HK-2 (cell line): ENCODE data around the gene DMGDH.
A peak's percentile ranks its signal among the peaks of the same experiment; 100 is the strongest.

Source experiments
- DNase-seq: peaks from one replicate; pipeline ENCODE4 v3.0.0-alpha.2; 2018; ENCODE audit not compliant: unreplicated experiment

The DMGDH gene

DNA sequence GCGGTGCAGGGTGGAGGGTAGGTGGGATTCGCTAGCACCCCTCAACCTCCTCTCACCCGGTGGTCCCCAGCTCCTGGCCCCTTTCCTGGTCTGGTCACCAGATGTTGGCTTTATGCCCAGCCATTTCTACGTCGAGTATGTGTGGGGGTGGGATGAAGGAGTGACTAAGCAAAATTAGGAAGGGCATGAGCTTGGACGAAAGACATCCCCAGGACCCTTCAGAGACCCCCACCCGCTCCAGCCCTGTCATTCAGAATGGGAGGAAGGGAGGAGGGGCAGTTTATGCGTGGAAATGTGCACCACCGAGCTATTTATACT lies 835 bp upstream of the DMGDH start:
- no peak for DNase-seq

DNA sequence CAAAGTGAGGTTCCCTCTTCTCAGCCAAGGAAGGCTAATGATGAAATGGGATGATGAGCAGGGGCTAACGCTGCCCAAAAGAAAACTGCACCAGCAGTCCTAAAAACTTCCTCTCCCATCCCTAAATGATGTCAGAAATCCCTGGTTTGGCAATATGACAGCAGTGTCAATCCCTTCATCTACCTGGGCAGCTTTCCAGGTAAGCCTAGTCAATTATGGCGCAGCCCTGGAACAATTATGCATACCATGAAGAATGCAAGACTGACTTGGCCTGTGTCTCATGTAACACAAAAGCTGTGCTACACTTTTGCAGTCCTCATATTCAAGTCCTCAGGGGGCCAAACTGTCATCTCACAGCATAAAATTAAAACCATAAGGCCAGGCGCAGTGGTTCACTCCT lies 7.0 kb downstream of the DMGDH start:
- DNase-seq = no peak

DNA sequence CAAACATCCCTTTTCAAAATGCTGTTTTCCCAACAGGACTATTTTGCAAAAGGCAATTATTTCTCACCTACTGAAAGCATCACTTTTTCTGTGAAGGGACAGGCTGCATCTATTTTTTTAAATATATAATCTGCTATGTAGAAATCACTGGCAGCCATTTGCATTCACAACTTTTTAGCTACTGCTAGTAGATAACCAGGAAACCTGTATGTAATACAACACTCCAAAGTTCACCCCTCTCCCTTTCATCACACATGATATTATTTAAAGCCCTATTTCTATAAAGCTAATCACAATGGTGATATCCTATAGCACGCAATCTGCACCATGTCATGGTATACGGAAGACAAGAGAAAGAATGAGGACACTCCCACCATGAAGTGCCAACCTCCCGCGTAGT lies 9.8 kb downstream of the DMGDH start:
- no peak for DNase-seq

DNA sequence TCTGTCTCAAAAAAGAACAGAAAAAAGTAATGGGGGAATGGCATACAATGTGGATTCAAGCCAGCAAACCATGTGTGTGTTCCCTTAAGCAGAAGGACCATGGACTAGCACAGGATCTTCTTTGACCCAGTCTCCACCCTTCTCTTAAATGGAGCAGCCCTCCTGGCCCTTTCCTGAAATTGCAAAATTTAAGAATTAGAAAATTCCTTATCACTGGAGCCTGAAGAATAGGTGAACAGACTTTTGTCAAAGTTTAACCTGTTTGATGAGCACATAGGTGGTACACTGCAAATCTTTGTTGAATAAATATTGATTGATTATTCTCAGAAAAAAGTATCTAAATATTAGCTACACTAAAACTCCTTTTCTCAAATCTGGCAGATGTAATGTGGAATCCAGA lies 12.6 kb downstream of the DMGDH start:
- DNase-seq = no peak

DNA sequence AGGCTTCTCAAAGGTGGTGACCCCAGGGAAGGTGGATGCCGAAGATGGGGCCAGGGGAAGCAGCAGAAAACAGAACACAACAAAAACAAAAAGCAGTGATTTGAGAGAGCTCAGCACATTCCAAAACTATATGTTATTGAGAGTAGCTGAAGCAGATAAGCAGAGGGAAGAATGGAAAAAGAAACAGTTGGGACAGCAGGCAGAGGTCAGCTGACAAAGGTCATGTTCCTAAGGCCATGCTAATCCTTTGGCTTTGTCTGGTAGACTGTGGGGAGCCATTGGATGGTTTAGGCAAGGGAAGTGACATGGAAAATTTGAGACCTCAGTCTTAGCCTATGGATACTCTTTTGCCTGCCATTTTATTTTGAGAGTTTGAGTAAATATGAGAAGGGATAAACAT lies 14.5 kb downstream of the DMGDH start:
- no peak for DNase-seq

DNA sequence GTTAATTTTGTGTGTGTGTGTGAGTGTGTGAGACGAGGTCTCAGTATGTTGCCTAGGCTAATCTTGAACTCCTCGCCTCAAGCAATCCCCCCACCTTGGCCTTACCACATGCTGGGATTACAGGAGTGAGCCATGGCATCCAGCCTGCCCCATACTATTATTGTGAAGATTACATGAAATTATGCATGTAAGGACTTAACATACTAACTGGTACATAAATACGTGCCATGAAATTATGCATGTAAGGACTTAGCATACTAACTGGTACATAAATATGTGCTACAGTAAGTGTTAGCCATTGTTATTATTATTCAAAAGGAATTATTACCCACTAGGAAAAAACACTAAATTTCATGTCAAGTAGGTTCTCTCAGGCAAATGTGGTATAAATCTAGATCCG lies 16.2 kb downstream of the DMGDH start:
- no peak for DNase-seq

DNA sequence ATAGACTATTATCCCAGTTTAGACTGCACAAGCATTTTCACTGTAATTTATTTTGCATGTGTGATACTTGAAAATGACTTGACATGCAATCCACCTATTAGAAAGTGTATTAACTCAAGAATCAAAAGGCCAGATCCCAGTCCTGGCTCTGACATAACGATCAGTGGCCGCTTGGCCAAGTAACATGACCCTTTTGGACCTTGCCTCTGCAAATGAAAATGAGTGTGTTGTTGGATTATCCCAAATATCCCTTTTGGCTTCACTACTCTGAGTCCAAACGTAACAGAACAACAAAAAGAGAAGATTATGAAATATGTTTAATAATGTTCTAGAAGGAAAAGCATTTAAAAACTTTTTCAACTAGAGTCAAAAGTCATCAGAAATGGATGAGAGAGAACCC lies 19.0 kb downstream of the DMGDH start:
- no peak for DNase-seq

DNA sequence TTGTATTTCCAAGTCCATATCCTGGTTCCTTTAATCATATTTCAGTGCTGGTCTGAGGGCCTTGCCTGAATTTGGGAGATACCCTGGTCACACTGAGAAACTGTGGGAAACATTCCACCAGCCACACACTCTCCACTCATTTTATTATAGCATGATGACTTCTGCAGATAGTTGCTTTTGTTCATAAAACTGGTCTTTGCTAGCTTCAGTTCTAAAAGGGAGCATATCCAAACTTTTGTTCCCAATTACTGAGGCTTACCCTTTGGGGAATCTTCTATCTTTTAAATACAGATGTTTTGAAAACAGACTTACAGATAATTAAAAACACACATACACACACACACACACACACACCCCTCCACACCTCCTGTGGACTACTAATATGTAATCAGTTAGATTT lies 21.0 kb downstream of the DMGDH start:
- no peak for DNase-seq

DNA sequence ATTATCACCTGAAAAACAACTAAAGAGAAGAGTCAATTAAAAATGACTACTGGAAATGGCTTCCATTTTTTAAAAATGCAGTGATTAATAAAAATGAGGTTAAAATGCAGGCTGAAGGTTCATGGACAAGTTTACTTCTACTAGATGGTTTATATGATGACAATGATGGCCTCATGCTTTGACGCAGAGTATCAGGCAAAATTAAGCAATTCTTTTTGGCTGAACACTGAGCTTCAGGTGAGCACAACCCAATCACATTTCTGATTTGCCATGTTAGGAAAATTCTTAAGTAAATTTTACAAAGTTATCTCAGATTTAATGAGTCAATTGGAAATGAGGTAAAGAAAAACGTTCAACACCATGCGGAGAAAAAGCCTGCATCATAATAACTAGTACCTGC lies 22.3 kb downstream of the DMGDH start:
- no peak for DNase-seq

DNA sequence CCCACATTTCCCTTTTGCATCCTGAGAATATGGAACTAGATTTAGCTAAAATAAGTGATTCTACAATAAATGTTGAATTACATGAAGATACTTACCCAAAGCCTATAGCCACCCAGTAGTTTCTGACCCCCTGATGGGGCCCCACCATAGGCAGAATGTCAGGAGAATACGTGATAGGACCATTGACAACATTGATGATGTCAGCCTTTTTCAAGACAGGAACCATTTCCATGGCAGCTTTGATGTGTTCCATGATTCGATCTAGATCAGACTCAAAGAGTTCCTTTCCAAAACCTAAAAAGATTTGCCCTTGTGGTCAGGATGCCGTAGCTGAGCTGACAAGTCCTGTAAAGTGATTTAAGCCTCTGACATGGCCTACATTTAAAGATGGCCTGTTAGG lies 27.3 kb downstream of the DMGDH start:
- DNase-seq = no peak

DNA sequence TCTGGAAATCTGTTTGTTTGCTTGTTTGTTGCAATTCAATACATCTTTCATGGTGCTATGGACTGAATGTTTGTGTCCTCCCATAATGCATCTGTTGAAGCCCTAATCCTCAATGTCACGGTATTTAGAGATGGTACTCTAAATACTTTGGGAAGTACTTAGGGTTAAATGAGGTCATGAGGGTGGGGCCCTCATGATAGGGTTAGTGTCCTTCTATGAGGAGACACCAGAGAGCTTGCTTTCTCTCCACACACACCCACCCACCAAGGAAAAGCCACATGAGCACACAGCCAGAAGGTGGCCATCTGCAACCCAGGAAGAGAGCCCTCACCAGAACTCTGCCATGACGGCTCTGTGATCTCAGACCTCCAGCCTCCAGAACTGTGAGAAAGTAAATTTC lies 32.7 kb downstream of the DMGDH start:
- DNase-seq = no peak

DNA sequence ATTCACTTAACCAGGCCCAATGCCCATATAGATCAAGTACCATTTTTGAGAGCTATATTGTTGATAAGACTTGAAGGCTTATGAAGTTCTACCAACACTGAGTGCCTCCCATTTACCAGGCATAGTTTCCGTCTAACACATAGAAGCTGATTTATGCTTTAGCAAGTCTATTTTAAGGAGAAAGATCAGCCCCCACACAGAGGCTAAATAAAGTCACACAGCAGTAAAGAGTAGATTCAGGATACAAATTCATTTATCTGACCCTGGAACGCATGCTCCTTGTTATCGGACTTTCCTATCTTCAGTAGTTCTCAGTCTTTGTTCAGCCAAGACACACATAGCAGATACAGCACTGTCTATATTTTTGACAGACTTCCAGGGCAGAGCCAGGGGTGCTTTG lies 34.2 kb downstream of the DMGDH start:
- no peak for DNase-seq

DNA sequence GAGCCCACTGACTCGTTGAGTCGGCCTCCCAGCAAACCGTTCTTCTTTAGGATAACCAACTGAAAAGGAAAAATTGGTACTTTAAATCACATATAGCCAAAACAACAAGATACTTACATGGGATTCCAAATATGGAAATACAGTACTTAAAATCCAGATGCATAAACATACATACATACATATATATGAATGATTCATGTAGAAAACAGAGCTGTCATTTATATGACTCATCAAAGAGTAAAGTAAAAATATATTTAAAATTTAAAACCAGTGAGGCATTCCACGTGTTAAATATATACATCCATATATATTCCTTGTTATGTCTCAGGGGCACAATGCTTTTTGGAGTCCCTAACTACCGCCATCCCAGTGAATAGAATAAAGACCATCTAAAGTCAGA lies 36.7 kb downstream of the DMGDH start:
- no peak for DNase-seq

DNA sequence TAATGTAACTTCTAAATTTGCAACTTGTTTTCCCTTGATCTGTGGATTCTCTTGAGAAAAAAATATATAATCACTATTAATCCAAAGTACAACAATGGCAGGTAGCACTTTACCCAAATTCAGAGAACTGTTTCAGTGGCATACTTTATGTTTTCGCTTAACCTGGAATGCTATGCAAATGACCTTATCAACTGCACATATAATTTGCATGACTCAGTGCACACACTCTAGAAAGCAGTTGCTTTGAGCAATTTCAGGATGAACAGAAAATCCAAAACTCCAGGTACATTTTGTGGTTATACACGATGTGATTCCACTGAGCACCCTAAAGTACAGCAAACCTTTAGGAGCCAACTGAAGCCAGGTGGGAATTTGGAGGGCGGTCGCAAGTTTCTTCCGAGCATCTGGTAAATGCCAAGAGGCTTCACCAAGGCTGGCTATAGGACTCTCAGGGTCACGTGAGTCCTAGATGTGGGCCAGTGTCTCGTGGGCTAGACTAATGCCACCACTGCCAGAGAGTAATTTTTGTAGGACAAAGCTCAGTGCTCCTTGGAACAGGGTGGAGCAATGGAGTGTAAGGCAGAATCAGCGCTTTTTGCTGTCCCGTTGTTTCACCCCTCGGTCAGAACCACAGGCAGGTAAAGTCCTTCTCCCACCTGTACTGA lies 37.3 kb downstream of the DMGDH start:
- no peak for DNase-seq

DNA sequence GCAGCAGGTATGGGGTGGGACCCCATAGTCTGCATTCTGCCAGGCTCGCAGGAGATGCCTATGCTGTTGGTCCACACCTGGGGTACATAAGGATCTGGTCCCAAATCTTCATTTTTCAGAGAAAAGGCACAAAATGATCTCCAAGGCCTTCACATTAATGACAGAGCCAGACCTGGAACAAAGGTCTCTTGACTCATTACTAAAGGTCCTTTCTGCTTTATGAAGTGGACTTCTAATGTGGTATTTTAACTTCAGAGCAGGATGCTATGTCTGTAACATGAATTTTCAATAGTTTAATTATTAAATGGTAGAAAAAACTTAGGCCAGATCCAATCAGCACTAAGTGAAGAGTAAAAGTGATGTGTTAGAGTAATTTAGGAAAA lies 38.0 kb downstream of the DMGDH start:
- no peak for DNase-seq

DNA sequence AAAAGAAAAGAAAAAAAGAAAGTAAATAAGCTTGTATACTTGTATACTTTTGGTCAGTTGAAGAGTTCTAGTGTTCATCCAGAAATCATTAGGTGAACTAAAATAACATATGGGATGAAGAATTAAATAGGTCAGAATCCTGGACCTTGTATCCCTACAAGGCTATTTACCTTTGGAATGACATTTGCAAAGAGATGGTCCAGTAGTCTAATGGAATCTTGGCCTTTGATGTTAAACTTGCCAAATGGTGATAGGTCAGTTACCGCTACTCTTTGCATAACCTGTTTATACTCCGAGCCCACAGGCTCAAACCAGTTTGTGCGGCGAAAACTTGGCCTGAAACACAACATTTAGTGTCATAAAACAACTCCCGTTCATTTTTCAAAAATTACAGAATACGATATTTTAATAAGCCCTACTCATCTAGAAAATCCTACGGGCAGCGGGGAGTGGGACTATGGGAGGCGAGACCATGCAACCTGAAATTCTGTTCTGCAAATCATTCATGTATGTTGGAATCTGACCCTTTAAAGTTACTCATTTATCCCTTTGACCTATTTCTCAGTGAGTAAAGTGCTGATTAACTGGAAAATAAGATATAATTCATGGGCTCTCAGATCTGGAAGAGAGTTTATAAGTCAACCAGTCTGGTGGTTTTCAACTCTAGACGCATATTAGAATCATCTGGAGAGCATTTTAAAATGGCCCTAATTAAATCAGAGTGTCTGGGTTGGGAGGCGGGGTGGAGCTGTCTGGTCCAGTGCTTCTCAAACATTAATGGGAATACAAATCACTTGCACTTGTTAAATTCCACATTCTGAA lies 38.6 kb downstream of the DMGDH start:
- peak; percentile 11 for DNase-seq

DNA sequence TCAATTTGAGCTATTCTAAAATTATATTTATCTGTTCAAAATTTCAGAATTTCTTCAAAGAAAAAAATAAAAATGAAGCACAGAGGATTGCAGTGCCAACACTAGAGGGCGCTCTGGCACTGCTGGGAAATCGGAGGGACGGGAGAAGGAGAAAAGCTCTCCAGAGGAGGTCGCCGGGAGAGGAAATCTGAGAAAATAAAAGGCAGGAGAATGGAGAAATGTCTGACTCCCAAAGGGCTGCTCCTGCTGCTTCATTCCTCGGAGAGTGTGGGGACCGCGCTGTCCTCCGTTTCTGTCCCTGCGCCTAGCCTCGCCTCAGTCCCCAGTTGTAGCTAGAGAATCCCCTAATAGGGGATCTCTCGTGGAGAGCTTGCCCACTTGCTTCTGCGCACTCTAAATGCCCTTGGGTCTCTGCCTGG lies 44.4 kb downstream of the DMGDH start:
- peak; percentile 50 for DNase-seq

DNA sequence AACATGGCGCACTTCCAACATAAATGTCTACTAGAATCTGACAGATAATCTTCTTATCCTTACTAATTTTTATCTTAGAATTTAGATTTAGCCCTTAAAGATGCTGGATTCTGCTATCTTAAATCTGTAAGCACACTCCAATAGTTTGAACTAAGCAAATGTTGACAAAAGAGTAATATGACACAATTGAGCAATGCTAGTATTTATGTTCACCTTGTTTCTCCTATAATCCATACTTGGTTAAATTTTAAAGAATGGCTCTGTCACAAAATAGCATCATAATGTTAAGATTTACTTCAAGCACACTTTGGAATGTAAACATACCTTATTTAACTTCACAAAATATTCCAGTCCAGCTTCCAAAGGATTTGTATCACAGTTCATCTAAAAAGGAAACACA lies 45.5 kb downstream of the DMGDH start:
- DNase-seq = no peak

DNA sequence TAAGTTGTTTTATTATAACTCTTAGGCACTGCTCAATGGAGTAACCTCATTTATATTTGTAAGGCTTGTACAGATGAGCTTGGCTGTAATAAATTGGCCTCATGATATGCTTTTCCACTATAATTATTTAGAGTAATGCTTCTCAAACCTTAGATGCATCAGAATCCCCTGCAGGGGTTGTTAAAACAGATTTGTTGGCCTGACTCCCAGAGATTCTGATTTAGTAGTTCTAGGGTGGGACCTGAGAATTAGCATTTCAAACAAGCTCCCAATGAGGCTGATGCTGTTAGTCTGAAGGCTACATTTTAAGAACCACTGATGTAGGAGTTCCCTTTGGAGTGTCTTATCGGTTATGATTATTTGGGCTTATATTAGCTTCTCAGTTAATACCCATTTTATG lies 46.1 kb downstream of the DMGDH start:
- no peak for DNase-seq

DNA sequence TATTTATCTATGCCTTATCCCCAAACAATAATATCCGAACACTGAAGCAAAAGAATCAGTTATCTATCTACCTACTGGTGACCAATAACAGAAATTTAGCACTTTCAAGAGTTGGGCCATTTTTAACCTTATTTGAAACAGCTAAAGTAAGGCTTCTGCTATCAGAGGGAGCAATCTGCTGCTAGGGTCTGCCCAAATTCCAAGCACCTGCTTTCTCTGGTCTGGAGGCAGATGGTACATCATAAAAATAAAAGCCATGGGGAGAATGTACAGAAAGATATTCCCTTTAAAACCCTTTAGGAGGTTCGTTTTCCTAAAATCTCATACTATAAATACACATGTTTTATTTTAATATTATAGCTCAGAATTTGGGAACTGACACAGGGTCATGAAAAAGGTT lies 46.7 kb downstream of the DMGDH start:
- DNase-seq = no peak

DNA sequence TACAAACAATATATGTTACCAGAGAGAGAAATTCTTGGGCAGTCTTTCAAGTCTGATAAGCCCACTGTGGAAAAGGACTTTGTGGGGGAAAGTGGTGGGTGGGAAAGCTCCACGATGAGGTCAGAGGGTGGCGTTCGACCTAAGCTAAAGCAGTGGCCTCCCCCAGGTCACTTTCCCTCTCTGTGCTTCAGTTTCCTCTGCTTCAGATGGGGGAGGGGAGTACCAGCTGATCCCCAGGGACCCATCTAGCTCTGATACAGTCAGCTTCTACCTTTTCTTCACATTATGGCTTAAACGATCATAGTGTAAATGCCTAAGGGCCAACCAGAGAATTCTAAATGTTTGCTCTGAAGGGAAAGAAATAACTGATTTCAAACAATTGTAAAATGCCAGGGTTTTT lies 47.7 kb downstream of the DMGDH start:
- no peak for DNase-seq

DNA sequence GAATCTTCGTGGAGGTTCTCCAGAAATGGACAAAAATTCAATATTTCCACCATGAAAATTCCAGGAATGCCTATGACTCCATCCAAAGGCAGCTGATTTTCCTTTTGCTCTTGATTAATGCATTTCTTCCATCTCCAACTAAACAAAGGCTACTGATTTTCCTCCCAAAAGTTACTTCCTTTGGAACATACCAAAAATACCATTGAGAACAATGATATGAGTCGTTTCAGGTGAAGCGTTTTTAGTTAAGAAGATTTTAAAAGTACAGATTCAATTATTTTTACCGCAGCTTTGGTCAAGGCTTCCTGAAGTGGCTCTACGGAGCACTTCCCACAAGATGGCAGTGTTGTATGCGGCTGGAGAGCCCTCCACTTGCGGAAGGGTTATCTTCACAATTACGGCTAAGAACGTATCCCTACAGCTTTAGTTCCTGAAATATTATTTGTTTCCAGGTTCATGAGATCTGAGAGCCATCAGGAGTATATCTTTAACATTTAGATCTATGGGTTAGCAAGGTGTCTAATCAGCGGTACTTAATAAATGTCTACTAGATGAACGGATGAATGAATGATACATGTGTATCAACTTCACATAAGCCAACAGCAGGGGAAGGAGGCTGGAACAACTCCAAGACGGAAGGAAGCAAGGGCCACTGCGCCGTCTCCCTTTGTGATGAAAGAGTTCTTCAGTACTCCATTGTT lies 48.5 kb downstream of the DMGDH start:
- DNase-seq = peak; percentile 26

DNA sequence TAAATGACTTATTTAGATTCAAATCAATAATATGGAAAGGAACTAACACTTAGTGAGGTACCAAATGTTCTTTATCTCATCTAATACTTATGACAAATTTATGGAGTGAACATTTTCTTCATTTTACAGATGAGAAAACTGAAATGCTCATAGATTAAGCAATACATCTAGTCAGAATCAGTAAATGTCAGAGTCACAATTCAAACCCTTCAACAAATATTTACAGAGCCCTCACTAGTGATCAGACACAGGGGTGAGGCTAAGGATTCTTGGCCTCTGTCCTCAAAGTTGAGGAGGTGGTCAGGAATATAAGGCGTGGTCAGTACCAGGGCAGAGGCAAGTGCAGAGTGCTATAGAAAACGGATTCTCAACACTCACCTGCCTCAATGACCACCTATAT lies 54.8 kb downstream of the DMGDH start:
- DNase-seq = no peak
